Activated CD4-positive, alpha-beta T cell treated with anti-CD3 and anti-CD28 coated beads for 4 hours (primary cell): ENCODE measurements around the gene ATP2C2.
"Not testable (repeated sequence)": the region's sequence is repeated elsewhere in the genome, so short reads cannot be mapped to it uniquely, and the experiment has no call there.

Experiments
- DNase-seq, 2 donors: peaks; one replicate each; pipeline ENCODE4 v3.0.0-alpha.2; 2020

ATP2C2 gene

DNA sequence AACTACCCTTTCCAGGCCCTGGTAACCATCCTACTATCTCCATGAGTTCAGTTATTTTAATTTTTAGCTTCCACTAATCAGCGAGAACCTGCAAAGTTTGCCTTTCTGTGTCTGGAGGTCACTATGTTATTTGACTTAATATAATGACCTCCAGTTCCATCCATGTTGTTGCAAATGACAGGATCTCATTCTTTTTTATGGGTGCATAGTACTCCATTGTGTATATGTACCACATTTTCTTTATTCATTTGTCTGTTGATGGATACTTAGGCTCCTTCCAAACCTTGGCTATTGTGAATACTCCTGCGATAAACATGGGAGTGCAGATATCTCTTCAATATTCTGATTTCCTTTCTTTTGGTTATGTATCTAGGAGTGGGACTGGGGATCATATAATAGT lies 31.6 kb downstream of the ATP2C2 start:
- not testable (repeated sequence) for DNase-seq

DNA sequence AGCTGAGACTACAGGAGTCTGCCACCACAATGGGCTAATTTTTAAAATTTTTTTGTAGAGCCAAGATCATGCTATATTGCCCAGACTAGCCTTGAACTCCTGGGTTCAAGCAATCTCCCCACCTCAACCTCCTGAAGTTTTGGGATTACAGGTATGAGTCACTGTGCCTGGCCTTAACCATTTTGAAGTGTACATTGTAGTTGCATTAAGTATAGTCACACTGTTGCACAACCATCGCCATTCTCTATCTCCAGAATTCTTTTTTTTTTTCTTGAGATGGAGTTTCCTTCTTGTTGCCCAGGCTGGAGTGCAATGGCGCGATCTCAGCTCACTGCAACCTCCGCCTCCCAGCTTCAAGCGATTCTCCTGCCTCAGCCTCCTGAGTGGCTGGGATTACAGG lies 35.1 kb downstream of the ATP2C2 start:
- not testable (repeated sequence) for DNase-seq

DNA sequence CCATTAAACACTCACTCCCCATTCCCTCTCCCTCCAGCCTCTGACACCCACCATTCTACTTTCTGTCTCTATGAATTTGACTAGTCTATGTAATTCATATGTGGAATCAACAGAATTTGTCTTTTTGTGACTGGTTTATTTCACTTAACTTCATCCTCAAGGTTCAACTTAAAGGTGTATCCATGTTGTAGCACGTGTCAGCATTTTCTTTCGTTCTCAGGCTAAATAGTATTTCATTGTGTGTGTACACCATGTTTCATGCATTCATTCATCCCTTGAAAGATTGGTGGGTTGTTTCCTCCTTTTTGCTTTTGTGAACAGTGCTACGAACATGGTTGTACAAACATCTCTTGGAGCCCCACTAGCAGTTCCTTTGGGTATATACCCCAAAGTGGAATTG lies 36.0 kb downstream of the ATP2C2 start:
- DNase-seq, result no peak

DNA sequence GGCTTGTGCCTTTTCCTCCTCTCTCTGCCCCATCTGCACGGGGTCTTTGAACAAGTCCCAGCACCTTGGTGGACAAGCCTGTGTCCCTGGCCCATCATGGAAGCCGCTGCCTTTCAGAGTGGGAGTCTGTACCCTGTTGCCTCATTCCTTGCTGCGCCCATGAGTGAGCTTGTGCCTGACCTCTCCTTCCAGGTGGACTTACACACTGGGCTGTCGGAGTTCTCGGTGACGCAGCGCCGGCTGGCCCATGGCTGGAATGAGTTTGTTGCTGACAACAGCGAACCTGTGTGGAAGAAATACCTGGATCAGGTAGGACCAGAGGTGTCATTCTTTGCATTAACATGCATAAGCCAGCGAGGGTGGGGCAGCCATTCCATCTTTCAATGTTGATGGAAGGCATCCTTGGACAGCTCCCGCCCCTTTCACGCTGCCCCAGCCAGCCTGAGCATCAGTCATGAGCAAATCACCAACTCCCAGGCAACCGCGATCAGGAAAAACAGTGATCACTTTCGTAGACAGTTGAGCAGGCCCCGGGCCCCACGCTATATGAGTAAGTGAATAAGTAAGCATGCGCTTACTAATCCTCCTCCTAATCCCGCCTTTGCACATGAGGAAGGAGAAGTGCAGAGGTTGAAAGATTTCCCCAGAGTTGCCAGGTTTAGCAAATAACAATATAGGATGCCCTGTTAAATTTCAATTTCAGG lies 36.8 kb downstream of the ATP2C2 start:
- no peak for DNase-seq

DNA sequence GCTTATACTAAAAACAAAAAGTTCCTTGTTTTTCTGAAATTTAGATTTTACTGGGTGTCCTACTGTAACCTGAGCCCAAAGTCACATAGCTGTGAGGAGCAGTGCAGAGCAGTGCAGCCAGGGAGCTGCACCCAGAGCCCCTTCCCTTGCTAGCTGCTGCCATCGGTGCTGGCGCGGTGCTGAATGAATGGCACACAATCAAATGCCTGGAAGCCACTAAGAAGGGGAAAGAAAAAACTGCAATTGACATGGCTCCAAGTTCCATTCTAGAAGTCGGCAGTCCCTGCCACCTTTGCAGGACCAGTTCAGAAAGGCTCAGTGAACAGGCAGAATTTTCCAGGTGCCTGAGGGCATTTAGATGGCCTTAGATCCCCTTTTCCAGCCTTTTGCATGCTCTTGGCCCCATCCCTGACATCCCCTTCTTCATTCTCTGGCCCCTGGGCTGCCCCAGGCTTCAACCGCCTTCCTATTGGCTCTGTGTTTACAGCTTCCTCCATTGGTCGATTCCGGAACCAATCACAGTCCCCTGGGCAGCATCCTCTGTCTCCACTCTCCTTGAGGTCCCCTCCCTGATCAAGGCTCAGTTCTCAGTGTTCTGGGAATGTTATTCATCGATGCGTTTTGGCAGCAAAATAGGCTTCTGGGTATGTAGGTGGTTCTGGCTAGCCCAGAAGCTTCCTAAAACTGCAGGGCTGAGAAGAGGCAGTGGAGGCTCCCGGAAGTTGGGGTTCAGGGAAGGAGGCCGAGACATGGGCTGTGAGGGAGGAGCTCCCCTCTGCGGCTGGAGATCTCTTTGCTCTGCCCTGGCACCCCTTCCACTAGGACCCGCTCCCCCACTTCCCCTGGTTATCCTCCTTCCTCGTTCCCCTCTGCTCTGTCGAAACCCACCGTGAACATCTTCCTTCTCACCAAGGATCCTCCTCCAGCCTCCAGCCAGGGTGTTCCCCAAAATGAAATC lies 37.9 kb downstream of the ATP2C2 start:
- no peak for DNase-seq

DNA sequence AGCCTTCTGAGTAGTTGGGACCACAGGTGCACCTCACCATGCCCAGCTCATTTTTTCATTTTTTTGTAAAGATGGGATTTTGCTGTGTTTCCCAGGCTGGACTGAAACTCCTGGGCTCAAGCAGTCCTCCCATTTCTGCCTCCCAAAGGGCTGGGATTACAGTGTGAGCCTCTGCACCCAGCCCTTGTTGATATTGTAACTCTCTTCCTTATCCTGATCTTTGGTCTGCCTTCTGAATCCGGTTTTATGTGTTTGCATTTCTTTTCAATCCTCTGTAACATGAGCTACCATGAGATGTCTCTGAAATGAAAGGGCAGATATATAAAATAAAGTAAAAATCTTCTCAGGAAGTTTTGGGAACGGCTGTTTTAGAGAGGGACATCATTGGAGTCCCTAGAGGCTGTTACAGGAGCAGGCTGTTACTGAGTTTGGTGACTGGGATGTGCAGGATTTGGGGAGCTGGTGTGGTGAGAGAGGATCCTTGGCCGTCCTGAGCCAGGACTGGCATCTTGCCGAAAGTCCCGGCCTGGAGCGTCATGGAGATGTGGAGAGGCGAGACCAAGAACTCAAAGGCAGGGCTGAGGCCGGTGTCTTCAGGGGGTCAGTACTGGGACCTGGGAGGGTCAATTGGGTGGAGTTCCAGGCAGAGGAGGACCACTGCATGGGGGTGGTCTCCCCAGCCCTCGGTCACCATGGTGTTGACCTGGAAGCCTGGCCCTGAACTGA lies 39.4 kb downstream of the ATP2C2 start:
- no peak for DNase-seq

DNA sequence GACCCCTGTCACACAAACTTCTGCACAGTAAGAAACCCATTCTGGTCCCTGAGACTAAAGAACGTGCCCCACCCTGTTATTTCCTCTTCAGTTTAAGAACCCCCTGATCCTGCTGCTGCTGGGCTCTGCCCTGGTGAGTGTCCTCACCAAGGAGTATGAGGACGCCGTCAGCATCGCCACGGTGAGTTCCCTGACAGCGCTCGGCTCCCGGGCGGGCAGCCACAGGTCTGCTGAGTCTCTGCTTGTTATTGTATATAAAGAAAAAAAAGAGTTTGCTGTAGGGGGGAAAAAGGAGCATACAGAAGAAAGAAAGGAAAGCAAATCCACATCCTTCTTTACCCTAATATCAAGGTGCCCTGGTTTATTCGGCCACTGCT lies 40.0 kb downstream of the ATP2C2 start:
- no peak for DNase-seq

DNA sequence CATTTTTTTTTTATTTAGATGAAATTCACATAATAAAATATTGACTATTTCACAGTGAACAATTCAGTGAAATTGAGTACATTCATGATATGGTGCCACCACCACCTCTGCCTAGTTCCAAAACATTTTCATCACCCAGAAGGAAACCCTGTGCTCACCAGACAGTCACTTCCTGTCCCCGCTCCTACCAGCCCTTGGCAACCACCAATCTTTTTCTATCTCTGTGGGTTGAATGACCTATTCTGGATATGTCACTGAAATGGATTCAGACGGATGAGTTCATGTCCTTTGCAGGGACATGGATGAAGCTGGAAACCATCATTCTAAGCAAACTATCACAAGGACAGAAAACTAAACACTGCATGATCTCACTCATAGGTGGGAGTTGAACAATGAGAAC lies 40.5 kb downstream of the ATP2C2 start:
- no peak for DNase-seq

DNA sequence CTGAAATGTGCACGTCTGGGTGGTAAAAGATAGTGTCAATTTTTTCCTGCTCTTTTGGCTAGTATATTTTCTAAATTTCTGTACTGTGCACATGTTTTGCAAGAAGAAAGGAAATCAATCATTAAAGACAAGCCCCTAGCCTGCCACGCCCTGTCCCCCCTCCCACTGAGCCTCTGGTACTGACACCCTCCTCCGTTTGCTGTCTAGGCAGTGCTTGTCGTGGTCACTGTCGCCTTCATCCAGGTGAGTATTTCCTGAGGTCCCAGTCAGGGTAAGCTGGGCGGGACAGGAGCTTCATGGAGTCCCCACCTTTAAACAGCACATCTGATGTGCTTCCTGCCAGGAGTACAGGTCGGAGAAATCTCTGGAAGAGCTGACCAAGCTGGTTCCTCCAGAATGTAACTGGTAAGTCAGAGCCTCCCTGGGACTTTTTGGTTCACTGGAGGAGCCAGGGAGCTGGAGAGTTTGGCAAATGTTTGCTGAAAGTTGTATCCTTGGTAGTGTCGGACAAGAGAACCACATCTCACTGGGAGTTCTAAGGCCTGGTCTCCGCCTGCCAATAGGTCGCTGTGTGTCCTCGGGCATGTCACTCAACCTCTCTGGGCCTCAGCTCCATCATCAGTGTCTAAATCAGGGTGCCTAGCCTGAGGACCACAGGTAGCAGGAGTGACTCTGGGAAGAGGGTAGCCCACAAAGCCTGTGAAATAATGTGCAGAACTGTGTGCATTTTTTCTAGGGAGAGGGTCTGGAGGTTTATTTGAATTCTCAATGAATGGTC lies 42.2 kb downstream of the ATP2C2 start:
- DNase-seq, result no peak

DNA sequence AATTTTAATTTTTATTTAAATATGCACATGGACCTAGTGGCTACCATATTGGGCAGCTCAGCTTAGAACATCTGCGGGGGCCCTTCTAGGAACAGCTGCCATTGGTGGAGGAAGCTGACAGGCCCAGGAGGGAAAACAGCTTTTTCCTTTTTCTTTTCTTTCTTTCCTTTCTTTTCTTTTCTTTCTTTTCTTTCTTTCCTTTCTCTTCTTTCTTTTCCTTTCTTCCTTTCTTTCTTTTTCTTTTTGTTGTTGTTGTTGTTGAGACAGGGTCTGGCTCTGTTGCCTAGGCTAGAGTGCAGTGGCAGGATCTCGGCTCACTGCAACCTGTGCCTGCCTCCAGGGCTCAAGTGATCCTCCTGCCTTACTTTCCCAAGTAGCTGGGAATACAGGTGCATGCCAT lies 43.4 kb downstream of the ATP2C2 start:
- DNase-seq, result no peak

DNA sequence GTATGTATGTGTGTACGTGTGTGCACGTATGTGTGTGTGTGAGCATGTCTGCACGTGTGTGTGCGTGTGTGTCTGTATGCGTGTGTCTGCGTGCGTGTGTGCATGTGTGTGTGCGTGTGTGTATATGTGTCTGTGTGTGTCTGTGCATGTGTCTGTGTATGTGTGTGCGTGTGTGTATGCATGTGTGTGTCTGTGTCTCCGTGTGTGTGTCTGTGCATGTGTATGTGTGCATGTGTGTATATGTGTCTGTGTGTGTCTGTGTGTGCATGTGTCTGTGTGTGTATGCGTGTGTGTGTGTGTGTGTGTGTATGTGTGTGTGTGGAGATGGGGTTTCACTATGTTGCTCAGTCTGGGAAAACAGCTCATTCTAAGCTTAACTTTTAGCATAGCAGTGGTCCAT lies 43.9 kb downstream of the ATP2C2 start:
- no peak for DNase-seq

DNA sequence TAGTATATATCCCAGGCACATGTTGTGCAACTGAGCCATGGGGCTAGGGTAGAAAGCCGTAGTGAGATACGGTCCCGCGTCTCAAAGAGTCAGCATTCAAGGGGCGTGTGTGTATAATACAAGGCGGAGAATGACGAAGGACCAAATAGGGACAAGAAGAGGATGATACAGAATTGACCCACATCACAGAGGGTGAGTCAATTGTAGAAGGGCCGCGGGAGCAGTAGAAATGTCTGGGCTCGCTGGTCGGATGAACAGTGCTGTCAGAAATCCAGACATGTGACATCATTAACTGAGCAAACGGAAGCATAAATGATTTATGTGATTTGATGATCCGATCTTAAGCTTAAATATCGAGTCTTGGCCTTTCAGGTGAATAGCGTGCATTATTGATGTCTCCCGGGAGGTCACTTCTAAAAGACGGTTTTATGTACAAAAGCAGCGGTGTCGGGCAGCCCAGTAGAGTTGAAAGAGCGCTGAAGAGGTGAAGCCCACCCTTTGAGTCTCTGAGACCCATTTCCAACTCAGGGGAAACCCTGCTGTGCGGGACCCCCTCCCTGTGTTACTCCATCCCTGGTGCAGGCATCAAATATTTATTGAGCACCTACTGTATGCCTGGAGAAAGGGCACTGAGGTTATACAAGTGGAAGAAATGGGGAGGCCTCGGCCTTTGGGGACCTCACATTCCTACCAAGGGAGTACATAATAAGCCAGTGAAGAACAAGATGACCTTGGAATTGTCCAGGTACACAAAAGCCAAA lies 45.1 kb downstream of the ATP2C2 start:
- no peak for DNase-seq

DNA sequence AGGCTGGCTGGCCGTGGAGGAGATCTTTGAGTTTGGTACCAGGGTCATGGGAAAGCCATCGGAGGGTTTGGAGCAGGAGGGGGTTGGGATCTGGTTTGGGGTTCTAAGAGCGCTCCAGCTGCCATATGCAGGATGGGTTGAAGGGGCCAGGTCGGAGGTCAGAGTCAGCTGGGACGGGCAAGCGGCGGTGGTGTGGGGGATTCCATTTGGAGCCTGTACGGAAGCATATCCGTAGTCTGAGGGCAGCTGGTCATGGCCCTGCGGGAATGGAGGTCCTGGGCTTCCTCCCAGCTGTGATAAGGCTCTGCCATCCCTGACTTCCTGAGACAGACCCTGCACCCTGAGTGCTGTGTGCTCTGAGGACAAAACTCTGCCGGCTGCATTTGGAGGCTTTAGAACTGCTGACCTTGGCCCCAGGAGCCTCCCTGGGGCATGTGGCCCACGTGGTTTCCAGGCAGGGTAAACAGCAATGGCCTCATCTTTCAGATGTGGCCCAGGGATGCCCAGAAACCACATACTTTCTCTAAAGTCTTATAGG lies 46.5 kb downstream of the ATP2C2 start:
- DNase-seq, result no peak

DNA sequence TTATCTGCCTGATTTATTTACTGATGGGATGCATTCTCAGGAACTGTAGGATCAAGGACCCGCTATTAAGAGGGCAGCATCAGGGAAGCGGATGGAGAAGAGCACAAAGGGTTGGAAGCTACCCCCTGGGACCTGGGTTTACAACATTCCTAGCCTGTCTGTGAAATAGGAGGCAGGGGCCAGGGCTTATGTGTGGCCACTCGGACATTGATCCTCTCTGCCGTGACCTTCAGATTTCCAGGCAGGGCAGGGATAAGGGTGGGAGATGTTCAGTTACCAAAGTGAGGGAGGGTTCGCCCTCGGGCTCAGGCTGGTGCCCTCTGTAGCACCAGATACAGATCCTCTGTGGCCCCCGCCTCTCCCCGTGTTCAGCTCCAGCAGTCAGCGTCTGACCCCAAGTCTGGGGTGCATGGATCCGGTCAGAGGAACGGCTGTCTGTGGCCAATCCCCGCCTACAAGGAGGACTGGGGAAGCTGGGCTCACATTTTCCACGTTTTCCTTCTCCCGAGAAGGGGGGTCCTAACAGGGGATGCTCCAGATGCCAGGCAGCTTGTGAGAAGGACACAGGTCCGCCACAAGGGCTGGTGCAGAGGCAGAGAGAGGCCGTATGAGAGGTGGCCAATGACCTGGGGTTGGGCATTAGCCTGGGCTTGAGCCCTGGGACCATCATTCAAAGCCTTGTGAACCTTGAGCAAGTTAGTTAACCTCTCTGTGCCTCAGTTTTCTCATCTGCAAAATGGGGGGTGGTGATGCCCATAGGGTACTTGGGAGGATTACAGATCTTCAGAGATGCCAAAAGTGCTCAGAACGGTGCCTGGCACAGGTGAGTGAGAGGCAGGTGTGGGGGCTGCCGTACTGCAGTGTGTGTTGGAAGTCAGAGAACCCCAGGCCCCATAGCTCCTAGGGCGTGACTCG lies 48.3 kb downstream of the ATP2C2 start:
- DNase-seq, result no peak

DNA sequence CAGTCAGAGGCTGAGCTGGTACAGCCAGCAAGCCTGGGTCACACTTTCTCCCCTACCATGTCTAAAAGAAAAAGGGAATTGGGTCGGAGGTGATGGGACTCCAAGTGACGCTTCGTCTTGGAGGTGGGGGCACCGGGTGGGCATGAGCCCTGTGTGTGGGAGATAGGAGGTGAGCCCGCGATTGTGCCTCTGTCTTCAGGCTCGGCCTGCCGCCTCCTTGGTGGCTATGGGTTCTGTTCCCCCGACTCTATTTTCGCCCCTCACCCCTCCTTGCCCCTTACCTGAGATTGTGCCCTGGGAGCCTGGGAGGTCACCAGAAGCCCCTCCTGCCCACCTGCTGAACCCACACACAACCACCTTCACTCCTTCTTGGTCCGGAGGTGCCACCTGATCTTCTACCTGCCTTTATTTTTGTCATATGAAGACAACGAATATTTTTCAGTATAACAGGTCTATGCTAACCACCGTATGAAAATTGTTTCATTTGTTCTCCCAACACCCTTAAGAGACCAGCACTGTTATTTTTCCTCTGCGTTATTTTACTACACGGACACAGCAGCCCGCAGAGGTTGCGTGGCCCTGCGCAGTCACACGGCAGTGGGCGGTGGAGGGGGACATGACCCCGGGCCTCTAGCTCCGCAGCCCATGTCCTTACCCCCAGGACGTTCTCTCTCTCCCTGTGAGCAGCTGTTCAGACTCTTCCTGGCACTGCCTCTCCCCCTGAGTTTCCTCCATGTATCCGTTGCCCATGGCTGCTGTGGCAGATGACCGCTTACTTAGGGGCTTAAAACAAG lies 49.9 kb downstream of the ATP2C2 start:
- DNase-seq, result no peak

DNA sequence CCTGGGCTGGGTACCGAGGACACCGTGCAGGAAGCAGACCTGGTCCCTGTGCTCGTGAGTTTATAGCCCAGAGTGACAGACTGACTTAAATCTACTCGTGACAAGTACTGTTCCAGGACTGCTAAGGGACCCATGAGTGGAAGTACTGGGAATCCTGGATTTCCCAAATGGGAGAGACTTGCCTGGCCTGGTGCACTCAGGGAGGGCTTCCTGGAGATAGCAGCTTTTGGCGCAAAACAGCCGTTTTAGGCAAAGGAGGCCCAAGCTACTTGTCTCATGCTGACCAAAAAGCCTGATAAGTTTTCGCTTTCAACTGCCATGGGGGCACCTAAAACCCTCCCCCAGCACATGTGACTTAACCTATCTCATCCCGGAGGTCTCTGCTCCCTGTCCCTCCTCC lies 51.4 kb downstream of the ATP2C2 start:
- DNase-seq, result no peak

DNA sequence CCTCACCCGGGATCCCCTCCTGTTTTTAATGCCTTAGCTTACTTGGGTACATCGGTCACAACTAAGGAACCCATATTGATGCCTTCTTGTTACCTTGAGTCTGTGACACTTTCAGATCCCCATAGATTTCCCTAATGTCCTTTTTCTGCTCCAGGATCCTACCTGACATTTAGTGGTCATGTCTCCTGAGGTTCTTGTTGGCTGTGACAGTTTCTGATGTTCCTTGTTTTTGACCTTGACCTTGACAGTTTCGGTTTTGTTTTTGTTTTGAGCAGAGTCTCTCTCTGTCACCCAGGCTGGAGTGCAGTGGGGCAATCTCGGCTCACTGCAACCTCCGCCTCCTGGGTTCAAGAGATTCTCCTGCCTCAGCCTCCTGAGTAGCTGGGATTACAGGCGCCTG lies 52.2 kb downstream of the ATP2C2 start:
- DNase-seq, result not testable (repeated sequence)

DNA sequence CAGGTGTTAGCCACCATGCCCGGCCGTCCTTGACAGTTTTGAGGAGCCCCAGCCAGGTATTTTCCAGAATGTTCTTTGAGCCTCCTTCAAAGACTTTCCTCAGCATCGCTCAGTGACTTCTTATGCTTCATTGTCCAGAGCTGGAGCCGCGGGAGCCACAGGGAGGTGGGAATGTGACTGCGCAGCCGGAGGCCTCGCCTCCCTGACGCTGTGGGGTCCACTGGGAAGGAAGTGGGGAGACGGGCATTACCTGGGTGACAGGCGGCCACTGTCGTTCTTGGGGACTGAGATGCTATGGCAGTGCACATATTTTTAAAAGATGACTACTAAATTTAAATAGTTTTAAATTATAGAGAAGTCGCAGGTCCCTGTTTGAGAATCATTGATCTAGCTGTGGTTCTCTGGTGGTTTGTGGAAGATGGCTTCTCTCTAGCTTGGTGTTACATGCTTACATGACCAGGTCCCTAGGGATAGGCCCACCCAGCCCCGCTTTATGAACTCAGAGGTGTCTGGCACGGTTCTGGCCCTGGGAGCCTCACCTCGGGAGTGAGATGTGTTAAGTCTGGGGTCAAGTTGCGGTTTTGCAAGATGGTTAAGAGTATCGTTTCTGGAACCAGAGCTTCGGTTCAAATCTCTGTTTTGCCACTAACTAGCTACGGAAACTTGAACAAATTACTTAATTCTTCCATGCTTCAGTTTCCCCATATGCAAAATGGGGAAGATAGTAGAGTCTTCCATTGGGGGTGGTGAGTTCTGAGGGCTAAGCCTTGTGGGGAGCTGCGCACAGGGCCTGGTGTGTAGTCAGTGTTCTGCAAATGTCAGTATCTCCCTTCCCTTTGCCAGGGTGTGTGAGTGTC lies 53.0 kb downstream of the ATP2C2 start:
- no peak for DNase-seq

DNA sequence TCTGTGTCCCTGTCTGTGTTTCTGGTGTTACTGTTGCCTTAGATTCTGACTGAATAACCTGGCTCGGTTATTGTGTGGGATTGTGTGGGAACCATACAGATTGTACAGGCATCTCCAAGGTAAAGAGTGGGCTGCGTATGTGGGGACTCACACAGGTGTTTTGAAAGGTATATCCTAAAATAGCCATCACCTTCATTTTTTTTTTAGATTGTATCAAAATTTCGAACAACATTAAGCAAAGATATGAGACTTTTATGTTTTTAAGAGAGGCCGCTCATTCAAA lies 53.5 kb downstream of the ATP2C2 start:
- no peak for DNase-seq
